Ovary (tissue), 9 donors: Measurements from ENCODE around the gene SLC39A1. TPM values are rescaled to one million over a fixed set of nuclear protein-coding genes. Genes with fewer than 3 reads are reported as not detected.

Source experiments
- DNase-seq, 5 donors: peaks; one replicate each; pipeline ENCODE4 v3.0.0-alpha.2; 2019 to 2020
- H3K27ac ChIP-seq, 2 donors: fragments of 200-600 bp; one replicate each; pipeline versions ENCODE4 v1.5.1 to v1.8.0; 2019 to 2022
- H3K27me3 ChIP-seq: fragments of 200-600 bp; one replicate; pipeline ENCODE4 v1.8.0; 2022
- H3K36me3 ChIP-seq: fragments of 200-600 bp; sonication (generic); one replicate; pipeline ENCODE4 v1.5.1; 2019
- H3K4me1 ChIP-seq: one replicate; pipeline ENCODE4 v1.8.1; 2013; ENCODE audit warnings: mild to moderate bottlenecking, moderate library complexity; ENCODE audit not compliant: insufficient read depth
- H3K4me3 ChIP-seq: fragments of 200-600 bp; sonication (generic); one replicate; pipeline ENCODE4 v1.5.1; 2017
- H3K9me3 ChIP-seq, 2 donors: fragments of 200-600 bp in 1 of 2; sonication (generic) in 1 of 2; one replicate each; pipeline versions ENCODE4 v1.5.1 to v1.8.1; 2013 to 2019; ENCODE audit warnings: mild to moderate bottlenecking in 1 of 2, moderate library complexity in 1 of 2
- EP300 ChIP-seq: sonication (generic); formaldehyde crosslinking; IDR thresholded peaks from one replicate; pipeline ENCODE4 v1.6.1; 2017; ENCODE audit warnings: antibody characterized with exemption
- POLR2A ChIP-seq: fragments of 450-650 bp; IDR thresholded peaks from one replicate; pipeline ENCODE4 v1.6.1; 2017; ENCODE audit warnings: antibody characterized with exemption, mild to moderate bottlenecking, moderate library complexity
- WGBS, 3 donors: extraction: QIAGEN DNeasy Blood & Tissue Kit in 1 of 3; methylation state at CpG; one replicate each; pipeline versions ENCODE4 v1.1.5 to v1.1.7; 2013 to 2017; 5-methylcytosine and 5-hydroxymethylcytosine counted together
- intact Hi-C, 4 donors: fragments of 100-400 bp; cut with DNase I; formaldehyde crosslinking; loops; one replicate each; pipeline versions ENCODE4 v1.11.0 to v1.15.1; 2022 to 2023
- polyA plus RNA-seq, 2 donors: library from polyadenylated mRNA; stranded (reverse); fragments of 200-250 nt in 1 of 2; fragments of 350-450 nt in 1 of 2; fragmentation: Illumina TruSeq in 1 of 2; extraction: RNeasy Lipid Tissue Mini Kit (QIAGEN cat#74804) in 1 of 2; gene quantifications; one replicate each; pipeline ENCODE4 v1.2.3, GENCODE V29; 2013 to 2014
- total RNA-seq, 7 donors: library from RNA; depleted of rRNA in 2 of 7; stranded (reverse); fragments of >200 nt in 2 of 7; fragmentation: NEBNext Ultra II Directional in 3 of 7; extraction: Animal tissue kit (Norgen Biotek cat#: 25700) in 3 of 7; gene quantifications; one replicate each; pipeline versions ENCODE4 v1.1.0 to v1.2.4, GENCODE V29; 2016 to 2023
- TF ChIP-seq, protein P1 (sequence below), 3 donors: fragments of 450-650 bp in 2 of 3; fragments of 200-600 bp in 1 of 3; IDR thresholded peaks; one replicate each; pipeline versions ENCODE4 v1.5.1 to v1.8.0; 2016 to 2022; ENCODE audit warnings: antibody characterized with exemption in 3 of 3, mild to moderate bottlenecking in 1 of 3
- donor health status: DM: no; HTN: no; CAD: no; lungs with moderate emphysema.
- donor health status: DM: no; HTN: no; CAD: no.
- donor health status: Bipolar disorder and iron deficiency.
- donor health status: DM: yes; HTN: yes; CAD: no.
- donor health status: DM: no; HTN: no; CAD: no.
- donor health status: DM: yes; HTN: yes; CAD: no.

SLC39A1 gene
- total and polyA plus RNA-seq, 9 donors, result 59.3 to 121 (median 74.3) TPM

- WGBS, 3 donors, result 2 to 11% (median 2%) methylated on average over 9 of the region's 9 CpGs
- H3K4me1 ChIP-seq, result peaks cover 10% of the 10 kb centered on the region
- H3K9me3 ChIP-seq, result no peaks in the 10 kb centered on the region
- no peak for DNase-seq
- no peaks in the 10 kb centered on the region for H3K36me3 ChIP-seq
- H3K4me3 ChIP-seq, result peak overlapping the region; percentile 83
- intact Hi-C loops, result no loop called here
- no peaks in the 10 kb centered on the region for H3K27me3 ChIP-seq
- H3K27ac ChIP-seq, result peak overlapping the region; percentile 58 to 85
- no peak for TF ChIP-seq EP300
- TF ChIP-seq, protein P1, sequence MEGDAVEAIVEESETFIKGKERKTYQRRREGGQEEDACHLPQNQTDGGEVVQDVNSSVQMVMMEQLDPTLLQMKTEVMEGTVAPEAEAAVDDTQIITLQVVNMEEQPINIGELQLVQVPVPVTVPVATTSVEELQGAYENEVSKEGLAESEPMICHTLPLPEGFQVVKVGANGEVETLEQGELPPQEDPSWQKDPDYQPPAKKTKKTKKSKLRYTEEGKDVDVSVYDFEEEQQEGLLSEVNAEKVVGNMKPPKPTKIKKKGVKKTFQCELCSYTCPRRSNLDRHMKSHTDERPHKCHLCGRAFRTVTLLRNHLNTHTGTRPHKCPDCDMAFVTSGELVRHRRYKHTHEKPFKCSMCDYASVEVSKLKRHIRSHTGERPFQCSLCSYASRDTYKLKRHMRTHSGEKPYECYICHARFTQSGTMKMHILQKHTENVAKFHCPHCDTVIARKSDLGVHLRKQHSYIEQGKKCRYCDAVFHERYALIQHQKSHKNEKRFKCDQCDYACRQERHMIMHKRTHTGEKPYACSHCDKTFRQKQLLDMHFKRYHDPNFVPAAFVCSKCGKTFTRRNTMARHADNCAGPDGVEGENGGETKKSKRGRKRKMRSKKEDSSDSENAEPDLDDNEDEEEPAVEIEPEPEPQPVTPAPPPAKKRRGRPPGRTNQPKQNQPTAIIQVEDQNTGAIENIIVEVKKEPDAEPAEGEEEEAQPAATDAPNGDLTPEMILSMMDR (IDR thresholded peaks at IDR 0.05), result peak in 1 of 3 donors; percentile 4
- no peak for TF ChIP-seq POLR2A
Measured at GRCh38 chr1:153991151-153991630, 27.9 kb upstream of the SLC39A1 start.

DNA sequence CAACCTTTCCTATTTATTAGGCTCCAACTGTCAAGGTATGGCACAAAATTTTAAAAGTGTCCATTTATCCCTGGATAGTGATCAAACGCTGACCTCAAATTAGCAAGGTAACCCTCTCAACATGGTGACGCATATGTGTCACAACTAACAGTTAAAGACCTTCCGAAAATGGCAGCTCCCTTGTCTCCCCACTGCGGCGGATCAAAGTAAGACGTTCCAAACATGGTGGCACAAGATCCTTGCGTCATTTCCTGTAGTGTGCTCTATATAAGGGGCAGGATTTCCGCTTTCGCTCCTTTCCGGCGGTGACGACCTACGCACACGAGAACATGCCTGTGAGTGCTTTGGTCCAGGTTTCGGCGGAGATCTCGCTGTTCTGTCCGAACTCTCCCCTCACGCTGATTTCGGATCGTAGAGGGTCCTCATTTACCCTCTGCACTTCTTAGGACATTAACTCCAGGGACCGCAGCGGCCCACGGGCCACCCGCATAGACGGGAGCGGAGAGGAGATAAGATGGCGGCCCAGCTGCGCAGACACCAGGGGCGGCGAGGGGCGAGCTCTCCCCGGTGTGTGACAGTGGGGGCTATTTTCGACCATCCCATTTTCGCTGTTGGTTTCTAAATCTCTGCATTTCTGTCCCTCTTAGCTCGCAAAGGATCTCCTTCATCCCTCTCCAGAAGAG is 27.3 kb upstream of the SLC39A1 start, which contains the start of gene RPS27:
Gene RPS27, plus strand, starts transcription at position 295 of the 683 bp plus-strand sequence. Its CDS starts 35 bp downstream, at position 330.
- H3K9me3 ChIP-seq, result no peaks in the 10 kb centered on the region
- H3K4me1 ChIP-seq, result peaks cover 9% of the 10 kb centered on the region
- 0 to 1% (median 0%) methylated on average over 29 to 36 of the region's 36 CpGs for WGBS, 3 donors
- H3K27me3 ChIP-seq, result no peaks in the 10 kb centered on the region
- DNase-seq, result peak; percentile 87 to 95 (median 90)
- no peaks in the 10 kb centered on the region for H3K36me3 ChIP-seq
- TF ChIP-seq POLR2A (peak; percentile 99), EP300 (peak; percentile 86)
- TF ChIP-seq, protein P1 (IDR thresholded peaks at IDR 0.05), result no peak
- intact Hi-C loops, result no loop called here
- peak within 1 kb of the TSS; percentile 83 for H3K4me3 ChIP-seq
- H3K27ac ChIP-seq, result peak within 1 kb of the TSS; percentile 58 to 85

DNA sequence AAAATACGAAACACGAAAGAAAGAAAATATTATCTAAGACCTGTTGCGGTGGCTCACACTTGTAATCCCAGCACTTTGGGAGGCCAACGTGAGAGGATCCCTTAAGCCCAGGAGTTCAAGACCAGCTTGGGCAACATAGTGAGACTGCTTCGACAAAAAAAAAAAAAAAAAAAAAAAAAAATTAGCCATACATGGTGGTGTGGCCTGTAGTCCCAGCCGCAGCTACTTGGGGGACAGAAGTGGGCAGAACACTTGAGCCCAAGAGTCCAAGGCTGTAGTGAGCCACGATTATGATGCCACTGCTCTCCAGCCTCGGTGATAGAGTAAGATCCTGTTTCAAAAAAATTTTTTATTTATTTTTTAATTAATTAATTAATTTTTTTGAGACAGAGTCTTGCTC is 24.3 kb upstream of the SLC39A1 start:
- 85 to 91% (median 86%) methylated on average over 8 of the region's 8 CpGs for WGBS, 3 donors
- TF ChIP-seq POLR2A (no peak), EP300 (no peak)
- TF ChIP-seq, protein P1 (IDR thresholded peaks at IDR 0.05), result no peak
- H3K36me3 ChIP-seq, result no peaks in the 10 kb centered on the region
- no peaks in the 10 kb centered on the region for H3K27me3 ChIP-seq
- H3K27ac ChIP-seq, result no peak overlapping the region
- no peak for DNase-seq
- intact Hi-C loops, result loop anchor here (5.0 to 10.0 kb wide), 5 partner anchors 193 to 473 kb away; partner anchors contain the start of genes ILF2 (in 2 of the 4) and NPR1 (in 2 of the 4)
- no peak overlapping the region for H3K4me3 ChIP-seq
- no peaks in the 10 kb centered on the region for H3K9me3 ChIP-seq
- H3K4me1 ChIP-seq, result peaks cover 10% of the 10 kb centered on the region

GRCh38 chr1:153985941-153986761 is 22.8 kb upstream of the SLC39A1 start, which contains the start of gene RAB13:
TSS of gene RAB13 (minus strand) at chr1:153986339. CDS start at chr1:153986236, 103 bp downstream.
- H3K36me3 ChIP-seq, result no peaks in the 10 kb centered on the region
- intact Hi-C loops, result loop anchor here (2.0 to 10.0 kb wide), 6 partner anchors 189 to 471 kb away; partner anchors contain the start of genes ILF2 (in 2 of the 4) and NPR1 (in 2 of the 4)
- peak; percentile 87 to 89 (median 88) for DNase-seq
- H3K4me1 ChIP-seq, result peaks cover 8% of the 10 kb centered on the region
- no peaks in the 10 kb centered on the region for H3K27me3 ChIP-seq
- H3K27ac ChIP-seq, result peak within 1 kb of the TSS; percentile 71 to 84
- H3K9me3 ChIP-seq, result no peaks in the 10 kb centered on the region
- peak within 1 kb of the TSS; percentile 39 for H3K4me3 ChIP-seq
- whole genome bisulfite sequencing, 3 donors, result 1 to 2% (median 1%) methylated on average over 31 to 32 of the region's 32 CpGs
- TF ChIP-seq, protein P1 (IDR thresholded peaks at IDR 0.05), result no peak
- TF ChIP-seq EP300 (peak; percentile 57), POLR2A (no peak)
